OCI-LY3 (cell line): Measurements from ENCODE around the gene GGPS1.

Experiments
- EZH2phosphoT487 ChIP-seq: fragments of 200-600 bp; shearing (Covaris generic); IDR thresholded peaks from 2 replicates; pipeline ENCODE4 v1.6.1; 2018; ENCODE audit warnings: antibody characterized with exemption, mixed run types, low read depth
- TF ChIP-seq, protein P1 (sequence below): fragments of 200-600, 300-600 bp; sonication (generic); IDR thresholded peaks from 2 replicates; pipeline ENCODE4 v1.5.1; 2014; ENCODE audit warnings: antibody characterized with exemption, low read length, low read depth

DNA sequence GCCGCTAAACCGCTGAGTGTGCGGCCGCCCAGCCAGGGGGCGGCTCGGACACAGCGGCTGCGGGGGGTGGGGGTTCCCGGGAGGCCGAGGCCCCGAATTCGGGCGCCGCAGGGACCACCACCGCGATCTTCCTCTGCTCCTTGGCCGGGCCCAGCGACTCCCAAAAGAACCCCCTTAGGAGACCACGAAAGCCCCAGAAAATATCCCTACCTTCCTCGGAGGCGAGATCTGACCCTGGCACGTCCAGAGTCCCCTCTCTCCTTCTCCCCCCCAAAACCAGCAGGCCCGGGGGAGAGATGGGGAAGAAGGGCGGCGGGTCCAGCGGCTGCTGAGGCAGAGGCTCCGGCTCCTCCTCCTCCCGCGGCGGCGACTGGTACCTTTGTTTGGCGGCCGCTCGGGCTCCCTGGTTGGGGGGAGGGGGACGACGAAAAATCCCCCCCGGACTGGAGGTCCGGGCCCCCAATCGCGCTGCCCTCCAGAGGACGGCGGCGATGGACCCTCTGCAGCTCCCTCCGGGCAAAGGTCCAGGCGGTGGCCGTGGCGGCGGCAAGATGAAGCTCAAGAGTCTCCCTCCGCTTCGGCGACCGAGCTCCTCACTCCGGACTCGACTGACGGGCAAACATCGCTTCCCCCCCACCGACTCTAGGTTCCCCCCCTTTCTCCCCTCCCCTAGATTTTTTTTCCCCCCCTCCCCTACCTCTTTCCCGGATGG, 655 bp upstream of the GGPS1 start, which contains the start of gene ARID4B:
- TF ChIP-seq, protein P1, sequence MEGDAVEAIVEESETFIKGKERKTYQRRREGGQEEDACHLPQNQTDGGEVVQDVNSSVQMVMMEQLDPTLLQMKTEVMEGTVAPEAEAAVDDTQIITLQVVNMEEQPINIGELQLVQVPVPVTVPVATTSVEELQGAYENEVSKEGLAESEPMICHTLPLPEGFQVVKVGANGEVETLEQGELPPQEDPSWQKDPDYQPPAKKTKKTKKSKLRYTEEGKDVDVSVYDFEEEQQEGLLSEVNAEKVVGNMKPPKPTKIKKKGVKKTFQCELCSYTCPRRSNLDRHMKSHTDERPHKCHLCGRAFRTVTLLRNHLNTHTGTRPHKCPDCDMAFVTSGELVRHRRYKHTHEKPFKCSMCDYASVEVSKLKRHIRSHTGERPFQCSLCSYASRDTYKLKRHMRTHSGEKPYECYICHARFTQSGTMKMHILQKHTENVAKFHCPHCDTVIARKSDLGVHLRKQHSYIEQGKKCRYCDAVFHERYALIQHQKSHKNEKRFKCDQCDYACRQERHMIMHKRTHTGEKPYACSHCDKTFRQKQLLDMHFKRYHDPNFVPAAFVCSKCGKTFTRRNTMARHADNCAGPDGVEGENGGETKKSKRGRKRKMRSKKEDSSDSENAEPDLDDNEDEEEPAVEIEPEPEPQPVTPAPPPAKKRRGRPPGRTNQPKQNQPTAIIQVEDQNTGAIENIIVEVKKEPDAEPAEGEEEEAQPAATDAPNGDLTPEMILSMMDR = no peak
- no peak for TF ChIP-seq EZH2phosphoT487
